SK-N-SH treated with all-trans-retinoic acid at 6 μM for 48 hours (cell line): ENCODE results near the gene CCT3.
A peak's percentile ranks its signal among the peaks of the same experiment; 100 is the strongest.
"Not testable (repeated sequence)": the region's sequence is repeated elsewhere in the genome, so short reads cannot be mapped to it uniquely, and the experiment has no call there.

Source experiments
- ATAC-seq: fragments of 200-7000 bp; cut with Tn5 transposase; 3 replicates; pipeline ENCODE4 v1.9.1; 2020; ENCODE audit warnings: mild to moderate bottlenecking, moderate library complexity
- CREB5 ChIP-seq: fragments of 250-450 bp; sonication (Bioruptor Pico); IDR thresholded peaks from 2 replicates; pipeline ENCODE4 v1.5.1; 2020; ENCODE audit warnings: low read depth, mild to moderate bottlenecking, moderate library complexity
- CSDC2 ChIP-seq: fragments of 250-450 bp; sonication (Bioruptor Pico); IDR thresholded peaks from 2 replicates; pipeline ENCODE4 v1.5.0; 2020; ENCODE audit warnings: mild to moderate bottlenecking, moderate library complexity
- CSRNP3 ChIP-seq: fragments of 250-450 bp; sonication (Bioruptor Pico); IDR thresholded peaks from 2 replicates; pipeline ENCODE4 v1.5.1; 2021; ENCODE audit warnings: mild to moderate bottlenecking, moderate library complexity
- GLIS3 ChIP-seq: fragments of 250-450 bp; sonication (Bioruptor Pico); IDR thresholded peaks from 2 replicates; pipeline ENCODE4 v1.5.0; 2020; ENCODE audit warnings: mild to moderate bottlenecking, moderate library complexity
- ISL1 ChIP-seq: fragments of 250-450 bp; sonication (Bioruptor Pico); IDR thresholded peaks from 2 replicates; pipeline ENCODE4 v2.1.2; 2022; ENCODE audit warnings: mild to moderate bottlenecking, moderate library complexity
- OSR1 ChIP-seq: fragments of 250-450 bp; sonication (Bioruptor Pico); IDR thresholded peaks from 2 replicates; pipeline ENCODE4 v1.8.0; 2022; ENCODE audit warnings: moderate library complexity, mild to moderate bottlenecking, inconsistent platforms
- PATZ1 ChIP-seq: fragments of 250-450 bp; sonication (Bioruptor Pico); IDR thresholded peaks from 2 replicates; pipeline ENCODE4 v1.8.0; 2020; ENCODE audit warnings: mild to moderate bottlenecking, moderate library complexity, borderline replicate concordance
- POU6F1 ChIP-seq: fragments of 250-450 bp; sonication (Bioruptor Pico); IDR thresholded peaks from 2 replicates; pipeline ENCODE4 v1.8.0; 2021; ENCODE audit warnings: low read depth, mild to moderate bottlenecking, moderate library complexity, borderline replicate concordance
- RARB ChIP-seq: fragments of 250-450 bp; sonication (Bioruptor Pico); IDR thresholded peaks from 2 replicates; pipeline ENCODE4 v1.8.0; 2021; ENCODE audit warnings: mild to moderate bottlenecking, moderate library complexity
- SNAI2 ChIP-seq: fragments of 250-450 bp; sonication (Bioruptor Pico); IDR thresholded peaks from 2 replicates; pipeline ENCODE4 v1.5.0; 2020; ENCODE audit warnings: mild to moderate bottlenecking, moderate library complexity
- TCF4 ChIP-seq: fragments of 250-450 bp; sonication (Bioruptor Pico); IDR thresholded peaks from 2 replicates; pipeline ENCODE4 v1.8.0; 2021; ENCODE audit warnings: mild to moderate bottlenecking, moderate library complexity, borderline replicate concordance
- TOX ChIP-seq: fragments of 250-450 bp; sonication (Bioruptor Pico); IDR thresholded peaks from 2 replicates; pipeline ENCODE4 v1.8.0; 2021; ENCODE audit warnings: mild to moderate bottlenecking, moderate library complexity, borderline replicate concordance
- TSHZ2 ChIP-seq: fragments of 250-450 bp; sonication (Bioruptor Pico); IDR thresholded peaks from 2 replicates; pipeline ENCODE4 v1.5.0; 2020; ENCODE audit warnings: mild to moderate bottlenecking, moderate library complexity
- ZC3H10 ChIP-seq: fragments of 250-450 bp; sonication (Bioruptor Pico); IDR thresholded peaks from 2 replicates; pipeline ENCODE4 v1.5.1; 2021; ENCODE audit warnings: mild to moderate bottlenecking, moderate library complexity
- ZFP3 ChIP-seq: fragments of 250-450 bp; sonication (Bioruptor Pico); IDR thresholded peaks from 2 replicates; pipeline ENCODE4 v1.5.0; 2020; ENCODE audit warnings: mild to moderate bottlenecking, moderate library complexity
- ZFP30 ChIP-seq: fragments of 450-650 bp; formaldehyde crosslinking; IDR thresholded peaks from 2 replicates; pipeline ENCODE4 v1.5.0; 2022; ENCODE audit warnings: mild to moderate bottlenecking, moderate library complexity
- ZNF565 ChIP-seq: fragments of 450-650 bp; formaldehyde crosslinking; conservative IDR thresholded peaks from 2 replicates; pipeline ENCODE4 v1.5.0; 2020; ENCODE audit warnings: low read depth, mild to moderate bottlenecking, moderate library complexity
- ZNF70 ChIP-seq: fragments of 450-650 bp; formaldehyde crosslinking; IDR thresholded peaks from 2 replicates; pipeline ENCODE4 v1.5.0; 2020; ENCODE audit warnings: mild to moderate bottlenecking, moderate library complexity
- ZNF8 ChIP-seq: fragments of 450-650 bp; formaldehyde crosslinking; IDR thresholded peaks from 2 replicates; pipeline ENCODE4 v1.5.0; 2020; ENCODE audit warnings: mild to moderate bottlenecking, moderate library complexity

Gene CCT3

GRCh38 chr1:156372876-156373275 lies 34.8 kb upstream of the CCT3 start:
- ATAC-seq: no peak

GRCh38 chr1:156372265-156372586 lies 34.1 kb upstream of the CCT3 start:
- TF ChIP-seq PATZ1 (no peak), TSHZ2 (CRISPR knock-in tag) (no peak), RARB (no peak), TOX (no peak), ISL1 (CRISPR knock-in tag) (no peak)
- TF ChIP-seq, all 23 proteins: peak for 0
- peak; percentile 39; the same call in 2 of the 3 replicates for ATAC-seq

More at GRCh38 chr1:156372876-156373275, 34.8 kb upstream of the CCT3 start:
- TF ChIP-seq ZNF565 (CRISPR knock-in tag) (no peak), CREB5 (CRISPR knock-in tag) (no peak), PATZ1 (no peak), CSDC2 (CRISPR knock-in tag) (no peak), TCF4 (no peak), ZC3H10 (CRISPR knock-in tag) (no peak), GLIS3 (CRISPR knock-in tag) (no peak), ZFP30 (CRISPR knock-in tag) (no peak), ISL1 (CRISPR knock-in tag) (no peak), TOX (no peak), SNAI2 (CRISPR knock-in tag) (no peak), ZFP3 (no peak), RARB (no peak), ZNF70 (CRISPR knock-in tag) (no peak), POU6F1 (CRISPR knock-in tag) (no peak), ZNF8 (CRISPR knock-in tag) (no peak)
- TF ChIP-seq, all 23 proteins: peak for 0

- ATAC-seq: no peak
- TF ChIP-seq POU6F1 (CRISPR knock-in tag): no peak
- no peak for TF ChIP-seq CREB5 (CRISPR knock-in tag)
- no peak for TF ChIP-seq TCF4
- no peak for TF ChIP-seq TOX
- no peak for TF ChIP-seq ZFP30 (CRISPR knock-in tag)
- no peak for TF ChIP-seq ISL1 (CRISPR knock-in tag)
- TF ChIP-seq CSRNP3 (CRISPR knock-in tag): no peak
- no peak for TF ChIP-seq OSR1 (CRISPR knock-in tag)
Measured at GRCh38 chr1:156371553-156372264, 33.6 kb upstream of the CCT3 start.

GRCh38 chr1:156369685-156370286 lies 31.7 kb upstream of the CCT3 start:
- ATAC-seq: not testable (repeated sequence)
